Measurements from ENCODE around the gene HDAC4.

GRCh38 chr2:239245872-239246721, 154.7 kb downstream of the HDAC4 start:
- TF ChIP-seq EZH2 (IDR thresholded peaks at IDR 0.05; ENCODE audit: borderline replicate concordance, control insufficient read depth, low read depth, low read length) = no peak
- no peak for TF ChIP-seq JUND (IDR thresholded peaks at IDR 0.05; ENCODE audit: low read depth, low read length)
- TF ChIP-seq PAX8 (IDR thresholded peaks at IDR 0.05) = no peak
- no peak for TF ChIP-seq SMC3 (IDR thresholded peaks at IDR 0.05; ENCODE audit: borderline replicate concordance, low read length)
- no peak for TF ChIP-seq RFX5 (IDR thresholded peaks at IDR 0.05; ENCODE audit: low read depth, low read length)
- TF ChIP-seq IKZF2 (IDR thresholded peaks at IDR 0.05) = no peak

Data from GM12878 (cell line).